H1 (cell line): ENCODE data around the gene PRSS53. TPM values are rescaled to one million over a fixed set of nuclear protein-coding genes. Genes with fewer than 3 reads are reported as not detected.

Source experiments
- CTCF ChIA-PET: fragments of 300-600 bp; sonication (Branson Sonifier 250); formaldehyde crosslinking; loops from one replicate; lab custom pipeline; 2021; ENCODE audit not compliant: partially characterized antibody; lab: Charles Lee
- POLR2A ChIA-PET: fragments of 300-600 bp; sonication (Branson Sonifier 250); formaldehyde crosslinking; loops from one replicate; lab custom pipeline; 2021; ENCODE audit warnings: inconsistent platforms; ENCODE audit not compliant: partially characterized antibody; lab: Charles Lee
- DNase-seq, 2 experiments: peaks; one replicate each; pipeline versions ENCODE4 v3.0.0 to v3.0.0-alpha.2; 2010 to 2022; ENCODE audit warnings: low spot score in 2 of 2, low read depth in 1 of 2, mixed read lengths in 1 of 2
- FAIRE-seq: peaks from 2 replicates; lab custom pipeline; 2011; peaks lifted over from hg19 to GRCh38; lab: Jason Lieb, UNC
- H2AFZ ChIP-seq: 2 replicates; pipeline ENCODE4 v1.8.1; 2012; ENCODE audit warnings: low read length, inconsistent platforms
- H2AK5ac ChIP-seq: 2 replicates; pipeline ENCODE4 v1.6.1; 2013; ENCODE audit warnings: low read depth, low read length
- H2BK120ac ChIP-seq: replicated peaks from 2 replicates; pipeline ENCODE3; 2013; ENCODE audit warnings: low read depth, low read length, inconsistent platforms
- H2BK12ac ChIP-seq: 2 replicates; pipeline ENCODE4 v1.6.1; 2013; ENCODE audit warnings: low read depth, low read length
- H2BK15ac ChIP-seq: 2 replicates; pipeline ENCODE4 v1.6.1; 2013; ENCODE audit warnings: low read length
- H2BK20ac ChIP-seq: 2 replicates; pipeline ENCODE4 v1.6.1; 2013; ENCODE audit warnings: low read length
- H2BK5ac ChIP-seq: 2 replicates; pipeline ENCODE4 v1.6.1; 2013; ENCODE audit warnings: low read depth, low read length
- H3K14ac ChIP-seq: 2 replicates; pipeline ENCODE4 v1.6.1; 2013; ENCODE audit warnings: inconsistent platforms; ENCODE audit not compliant: insufficient read length
- H3K18ac ChIP-seq: 2 replicates; pipeline ENCODE4 v1.6.1; 2013; ENCODE audit warnings: low read length; ENCODE audit errors: extremely low read depth
- H3K23ac ChIP-seq: 2 replicates; pipeline ENCODE4 v1.6.1; 2013; ENCODE audit warnings: inconsistent platforms; ENCODE audit not compliant: insufficient read length
- H3K23me2 ChIP-seq: 2 replicates; pipeline ENCODE4 v1.6.1; 2013; ENCODE audit warnings: low read depth, low read length
- H3K27ac ChIP-seq: 2 replicates; pipeline ENCODE4 v1.6.1; 2011; ENCODE audit warnings: low read depth, low read length, inconsistent platforms
- H3K27me3 ChIP-seq, 4 experiments: replicated peaks in 1 of 4; 1 replicate in 1 of 4; 2 replicates in 3 of 4; pipeline versions ENCODE4 v1.6.1 to v1.8.1; 2011 to 2013; ENCODE audit warnings: low read length in 3 of 4, mild to moderate bottlenecking in 3 of 4, inconsistent platforms in 2 of 4, mixed read lengths in 2 of 4, moderate library complexity in 1 of 4; ENCODE audit not compliant: control insufficient read depth in 3 of 4, insufficient read depth in 3 of 4; ENCODE audit errors: extremely low read depth in 1 of 4
- H3K36me3 ChIP-seq, 4 experiments: 2 replicates each; pipeline versions ENCODE4 v1.6.1 to v1.8.1; 2011 to 2013; ENCODE audit warnings: mild to moderate bottlenecking in 4 of 4, low read length in 3 of 4, moderate library complexity in 2 of 4, control low read depth in 1 of 4, inconsistent platforms in 1 of 4; ENCODE audit not compliant: insufficient read depth in 4 of 4, control insufficient read depth in 2 of 4
- H3K4ac ChIP-seq: replicated peaks from 2 replicates; pipeline ENCODE3; 2013; ENCODE audit warnings: low read length, low read depth, mixed read lengths, inconsistent platforms; ENCODE audit not compliant: insufficient read length
- H3K4me1 ChIP-seq, 4 experiments: replicated peaks in 1 of 4; 1 replicate in 1 of 4; 2 replicates in 3 of 4; pipeline versions ENCODE4 v1.6.1 to v1.8.1; 2011 to 2013; ENCODE audit warnings: low read length in 3 of 4, inconsistent platforms in 2 of 4, mixed read lengths in 1 of 4; ENCODE audit not compliant: insufficient read depth in 4 of 4, control insufficient read depth in 3 of 4
- H3K4me2 ChIP-seq, 2 experiments: 2 replicates each; pipeline versions ENCODE4 v1.6.1 to v1.8.1; 2011 to 2013; ENCODE audit warnings: low read depth in 2 of 2, low read length in 2 of 2, control low read depth in 1 of 2, inconsistent platforms in 1 of 2, mild to moderate bottlenecking in 1 of 2; ENCODE audit not compliant: insufficient read depth in 1 of 2
- H3K4me3 ChIP-seq, 4 experiments: fragments of 200-600, 300-600 bp in 1 of 4; sonication (generic), shearing (Covaris generic), sonication (Bioruptor Twin) in 1 of 4; 2 replicates each; pipeline versions ENCODE4 v1.5.1 to v1.8.1; 2011 to 2016; ENCODE audit warnings: low read length in 4 of 4, low read depth in 3 of 4, control low read depth in 2 of 4, inconsistent platforms in 2 of 4, mild to moderate bottlenecking in 2 of 4, mixed read lengths in 1 of 4, moderate library complexity in 1 of 4; ENCODE audit not compliant: insufficient read depth in 2 of 4; ENCODE audit errors: extremely low read depth in 1 of 4
- H3K56ac ChIP-seq: replicated peaks from 2 replicates; pipeline ENCODE3; 2013; ENCODE audit warnings: low read depth, mild to moderate bottlenecking, mixed read lengths, low read length, inconsistent platforms; ENCODE audit not compliant: insufficient read length
- H3K79me1 ChIP-seq: 2 replicates; pipeline ENCODE4 v1.6.1; 2013; ENCODE audit warnings: low read depth, low read length, control low read depth
- H3K79me2 ChIP-seq, 2 experiments: 2 replicates each; pipeline versions ENCODE4 v1.6.1 to v1.8.1; 2012 to 2013; ENCODE audit warnings: low read length in 2 of 2, mild to moderate bottlenecking in 2 of 2, inconsistent platforms in 1 of 2; ENCODE audit not compliant: insufficient read depth in 2 of 2, control insufficient read depth in 1 of 2
- H3K9ac ChIP-seq, 4 experiments: replicated peaks in 1 of 4; 1 replicate in 1 of 4; 2 replicates in 3 of 4; pipeline versions ENCODE4 v1.6.1 to v1.8.1; 2011 to 2013; ENCODE audit warnings: low read depth in 3 of 4, low read length in 3 of 4, control low read depth in 2 of 4, mild to moderate bottlenecking in 2 of 4, moderate library complexity in 2 of 4, inconsistent platforms in 1 of 4; ENCODE audit errors: extremely low read depth in 1 of 4
- H3K9me3 ChIP-seq, 2 experiments: 2 replicates each; pipeline versions ENCODE4 v1.6.1 to v1.8.1; 2012 to 2013; ENCODE audit warnings: mild to moderate bottlenecking in 2 of 2, moderate library complexity in 2 of 2, control low read depth in 1 of 2, inconsistent platforms in 1 of 2, low read depth in 1 of 2, low read length in 1 of 2, mixed read lengths in 1 of 2; ENCODE audit not compliant: insufficient read depth in 2 of 2
- H4K20me1 ChIP-seq, 2 experiments: replicated peaks in 1 of 2; 2 replicates each; pipeline versions ENCODE3 to v1.8.1; 2011 to 2013; ENCODE audit warnings: inconsistent platforms in 2 of 2, low read length in 2 of 2, mild to moderate bottlenecking in 1 of 2; ENCODE audit not compliant: insufficient read depth in 2 of 2, control insufficient read depth in 1 of 2
- H4K5ac ChIP-seq: 2 replicates; pipeline ENCODE4 v1.6.1; 2013; ENCODE audit warnings: low read length, low read depth, mixed read lengths, inconsistent platforms; ENCODE audit not compliant: insufficient read length
- H4K8ac ChIP-seq: 2 replicates; pipeline ENCODE4 v1.8.0; 2013; ENCODE audit warnings: mild to moderate bottlenecking, moderate library complexity, low read length, inconsistent platforms; ENCODE audit not compliant: insufficient read depth; ENCODE audit errors: extremely low read depth
- H4K91ac ChIP-seq: replicated peaks from 2 replicates; pipeline ENCODE3; 2013; ENCODE audit warnings: low read length, mixed read lengths, inconsistent platforms; ENCODE audit not compliant: insufficient read length
- CEBPB ChIP-seq: IDR thresholded peaks from 2 replicates; pipeline ENCODE4 v1.6.1; 2012; ENCODE audit warnings: low read depth, low read length
- CTBP2 ChIP-seq: IDR thresholded peaks from 2 replicates; pipeline ENCODE4 v1.7.0; 2011; ENCODE audit warnings: borderline replicate concordance, mild to moderate bottlenecking, moderate library complexity, mixed read lengths, low read length; ENCODE audit not compliant: insufficient read depth, insufficient read length
- EGR1 ChIP-seq: IDR thresholded peaks from 2 replicates; pipeline ENCODE4 v1.6.1; 2011; ENCODE audit warnings: low read depth, low read length, borderline replicate concordance
- GABPA ChIP-seq: IDR thresholded peaks from 2 replicates; pipeline ENCODE4 v1.6.1; 2011; ENCODE audit warnings: mild to moderate bottlenecking, low read length, moderate library complexity, borderline replicate concordance; ENCODE audit not compliant: insufficient read depth
- GTF2F1 ChIP-seq: IDR thresholded peaks from 2 replicates; pipeline ENCODE4 v1.6.1; 2012; ENCODE audit warnings: low read depth, low read length, improper control_type of control experiment, borderline replicate concordance
- HDAC2 ChIP-seq, 2 experiments: fragments of 300-600 bp in 1 of 2; sonication (generic) in 1 of 2; IDR thresholded peaks; 2 replicates each; pipeline ENCODE4 v1.6.1; 2011 to 2012; ENCODE audit warnings: low read depth in 2 of 2, low read length in 2 of 2, mild to moderate bottlenecking in 2 of 2, moderate library complexity in 2 of 2, borderline replicate concordance in 1 of 2, inconsistent platforms in 1 of 2
- JUND ChIP-seq: IDR thresholded peaks from 2 replicates; pipeline ENCODE4 v1.6.1; 2011; ENCODE audit warnings: mild to moderate bottlenecking, improper control_type of control experiment, low read length
- KDM1A ChIP-seq: fragments of 200-600, 300-600 bp; sonication (generic); IDR thresholded peaks from 2 replicates; pipeline ENCODE4 v1.7.1; 2016; ENCODE audit warnings: mild to moderate bottlenecking, low read length, borderline replicate concordance
- TAF1 ChIP-seq: IDR thresholded peaks from 2 replicates; pipeline ENCODE4 v1.6.1; 2011; ENCODE audit warnings: mild to moderate bottlenecking, low read depth, low read length
- TBP ChIP-seq: IDR thresholded peaks from 2 replicates; pipeline ENCODE4 v1.6.1; 2011; ENCODE audit warnings: low read depth, low read length, improper control_type of control experiment
- USF2 ChIP-seq: IDR thresholded peaks from 2 replicates; pipeline ENCODE4 v1.6.1; 2011; ENCODE audit warnings: low read length, improper control_type of control experiment
- WGBS, 2 experiments: shearing (Covaris generic) in 1 of 2; methylation state at CpG; one replicate each; pipeline versions ENCODE4 v1.1.6 to v1.1.7; 2013 to 2015; ENCODE audit warnings: low lambda C conversion rate in 2 of 2, mixed read lengths in 2 of 2, inconsistent platforms in 1 of 2, low coverage in 1 of 2, missing lambda C conversion rate in 1 of 2; ENCODE audit not compliant: insufficient replicate concordance in 2 of 2, insufficient coverage in 1 of 2, insufficient read length in 1 of 2; ENCODE audit errors: extremely low coverage in 1 of 2, missing lambda C conversion rate in 1 of 2; 5-methylcytosine and 5-hydroxymethylcytosine counted together
- polyA plus RNA-seq, 7 experiments: library from polyadenylated mRNA; depleted of rRNA in 3 of 7; stranded (reverse) in 5 of 7; unstranded in 2 of 7; fragments of >200 nt in 5 of 7; fragments of 200-250 nt in 2 of 7; gene quantifications; 1 replicate in 5 of 7; 2 replicates in 1 of 7; 4 replicates in 1 of 7; pipeline versions ENCODE4 v1.2.1 to v1.2.3, GENCODE V29; 2011 to 2013; ENCODE audit warnings: missing spikeins in 2 of 7, mixed read lengths in 2 of 7
- total RNA-seq: library from RNA; stranded (reverse); fragmentation: NEBNext Ultra II Directional; extraction: Animal tissue kit (Norgen Biotek cat#: 25700); gene quantifications from 2 replicates; pipeline ENCODE4 v1.2.1, GENCODE V29; 2021

PRSS53 gene
- total and polyA plus RNA-seq, 2 of the 8 experiments (the other 6 are each of a cell fraction or from before 2014, with no cell fraction given): 1.7 to 2.6 TPM

GRCh38 chr16:31136287-31136662 is 47.5 kb upstream of the PRSS53 start:
- H2BK120ac ChIP-seq: peak overlapping the region; percentile 52
- peaks cover 0 to 19% of the 10 kb centered on the region in 2 experiments; a peak in 2 of 4 replicates for H3K79me2 ChIP-seq
- no peak overlapping the region for H3K27ac ChIP-seq
- TF ChIP-seq JUND: no peak
- no peak for TF ChIP-seq GABPA
- no peak for TF ChIP-seq CTBP2
- no peak for TF ChIP-seq CEBPB
- no peak for TF ChIP-seq TAF1
- no peak for TF ChIP-seq KDM1A
- TF ChIP-seq TBP: no peak
- TF ChIP-seq USF2: no peak
- TF ChIP-seq EGR1: no peak
- no peak for TF ChIP-seq GTF2F1
- no peak for TF ChIP-seq HDAC2 (IDR thresholded peaks at IDR 0.05; ENCODE audit: borderline replicate concordance in 1 of 2, low read depth in 2 of 2, low read length in 2 of 2)
- H3K27me3 ChIP-seq: no peaks in the 10 kb centered on the region
- no peak overlapping the region for H3K14ac ChIP-seq
- peak overlapping the region; percentile 100; the same call in 1 of the 2 replicates for H2AK5ac ChIP-seq
- POLR2A ChIA-PET: interaction anchor here (0.8 to 34.9 kb wide), 12 partner anchors 0 to 183 kb away, joined by 3 to 713 read pairs (median 6); partner anchors contain the start of genes BCKDK, FUS, HSD3B7 and KAT8
- H3K4me2 ChIP-seq: peak overlapping the region in 1 of 2 experiments; percentile 98; a peak in 1 of 4 replicates
- 96% methylated on average over 6 of the region's 6 CpGs; no CpG with 5 or more reads in 1 of the 2 experiments for WGBS, 2 experiments
- H4K5ac ChIP-seq: no peak overlapping the region
- H2AFZ ChIP-seq: no peak overlapping the region
- peak overlapping the region; percentile 100 for H2BK12ac ChIP-seq
- H3K23ac ChIP-seq: no peak overlapping the region
- no peak overlapping the region for H3K4me3 ChIP-seq
- no peak overlapping the region for H4K8ac ChIP-seq
- peak overlapping the region; percentile 98; the same call in 1 of the 2 replicates for H2BK20ac ChIP-seq
- CTCF ChIA-PET: interaction anchor here (0.6 to 2.6 kb wide), 6 partner anchors 8 to 201 kb away, joined by 3 to 10 read pairs (median 3); partner anchors contain the start of gene KAT8
- FAIRE-seq (no peak), DNase-seq (no peak)
- H4K91ac ChIP-seq: peak overlapping the region; percentile 25
- H2BK5ac ChIP-seq: peak overlapping the region; percentile 97
- H3K18ac ChIP-seq: no peak overlapping the region
- H3K36me3 ChIP-seq: peaks cover 11 to 23% (median 13%) of the 10 kb centered on the region in 4 experiments
- H3K79me1 ChIP-seq: peaks cover 9% of the 10 kb centered on the region
- peak overlapping the region; percentile 33 for H3K4ac ChIP-seq
- no peaks in the 10 kb centered on the region for H3K9me3 ChIP-seq
- peak overlapping the region; percentile 100; the same call in 1 of the 2 replicates for H2BK15ac ChIP-seq
- peaks cover 5 to 45% (median 35%) of the 10 kb centered on the region in 4 experiments for H3K4me1 ChIP-seq
- no peak overlapping the region for H3K56ac ChIP-seq
- peaks cover 6 to 7% of the 10 kb centered on the region in 2 experiments for H4K20me1 ChIP-seq
- no peak overlapping the region for H3K9ac ChIP-seq
- H3K23me2 ChIP-seq: peaks cover 16% of the 10 kb centered on the region
